ENCODE results near the gene PAOX. TPM values are rescaled to one million over a fixed set of nuclear protein-coding genes. Genes with fewer than 3 reads are reported as not detected.

Gene PAOX
- total RNA-seq, 2 donors from 2014 or later, result 9.7 to 11.1 TPM

DNA sequence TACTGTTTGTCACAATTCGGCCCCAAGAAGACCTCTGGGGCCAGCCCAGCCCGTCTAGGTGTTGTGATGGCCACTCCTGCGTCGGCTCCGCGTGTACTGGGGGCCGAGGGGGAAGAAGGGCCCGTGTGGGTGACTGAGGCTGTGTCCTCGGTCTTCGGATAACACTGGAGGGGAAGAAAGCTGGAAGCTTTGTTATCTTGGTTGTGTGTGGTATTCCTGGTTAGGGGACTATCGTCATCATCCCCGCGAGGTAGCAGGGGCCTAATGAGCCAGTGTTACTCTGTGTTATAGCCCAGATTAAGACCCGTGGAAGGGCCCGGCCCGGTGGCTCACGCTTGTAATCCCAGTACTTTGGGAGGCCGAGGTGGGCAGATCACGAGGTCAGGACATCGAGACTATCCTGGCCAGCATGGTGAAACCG is 15.7 kb downstream of the PAOX start:
- 37 to 41% methylated on average over 18 to 21 of the region's 21 CpGs for WGBS, 2 experiments (ENCODE audit: insufficient coverage in 1 of 2, insufficient read length in 1 of 2)
- Mint-ChIP-seq H3K4me1 (peaks cover 5% of the 10 kb centered on the region), H3K4me3 (peak overlapping the region; percentile 89), H3K27ac (peak overlapping the region; percentile 97), H3K36me3 (ENCODE audit: low read depth) (peaks cover 35% of the 10 kb centered on the region), H3K27me3 (ENCODE audit: insufficient read depth) (no peaks in the 10 kb centered on the region), H3K9me3 (no peaks in the 10 kb centered on the region)
- Histone ChIP-seq H3K27me3 (ENCODE audit: control insufficient read depth, insufficient read depth, low read length, poor library complexity, severe bottlenecking) (no peaks in the 10 kb centered on the region), H3K9me3 (ENCODE audit: control insufficient read depth, low read length) (no peaks in the 10 kb centered on the region), H3K27ac (ENCODE audit: low read depth, low read length) (no peak overlapping the region), H3K9ac (ENCODE audit: extremely low read depth, low read length, poor library complexity, severe bottlenecking) (peak overlapping the region; percentile 91), H3K36me3 (ENCODE audit: control insufficient read depth, insufficient read depth, low read length) (peaks cover 39% of the 10 kb centered on the region), H3K4me3 (ENCODE audit: low read length) (peak overlapping the region; percentile 98), H3K4me1 (ENCODE audit: control insufficient read depth, insufficient read depth, low read length) (no peaks in the 10 kb centered on the region)
- no peak for DNase-seq
- TF ChIP-seq, protein P1, sequence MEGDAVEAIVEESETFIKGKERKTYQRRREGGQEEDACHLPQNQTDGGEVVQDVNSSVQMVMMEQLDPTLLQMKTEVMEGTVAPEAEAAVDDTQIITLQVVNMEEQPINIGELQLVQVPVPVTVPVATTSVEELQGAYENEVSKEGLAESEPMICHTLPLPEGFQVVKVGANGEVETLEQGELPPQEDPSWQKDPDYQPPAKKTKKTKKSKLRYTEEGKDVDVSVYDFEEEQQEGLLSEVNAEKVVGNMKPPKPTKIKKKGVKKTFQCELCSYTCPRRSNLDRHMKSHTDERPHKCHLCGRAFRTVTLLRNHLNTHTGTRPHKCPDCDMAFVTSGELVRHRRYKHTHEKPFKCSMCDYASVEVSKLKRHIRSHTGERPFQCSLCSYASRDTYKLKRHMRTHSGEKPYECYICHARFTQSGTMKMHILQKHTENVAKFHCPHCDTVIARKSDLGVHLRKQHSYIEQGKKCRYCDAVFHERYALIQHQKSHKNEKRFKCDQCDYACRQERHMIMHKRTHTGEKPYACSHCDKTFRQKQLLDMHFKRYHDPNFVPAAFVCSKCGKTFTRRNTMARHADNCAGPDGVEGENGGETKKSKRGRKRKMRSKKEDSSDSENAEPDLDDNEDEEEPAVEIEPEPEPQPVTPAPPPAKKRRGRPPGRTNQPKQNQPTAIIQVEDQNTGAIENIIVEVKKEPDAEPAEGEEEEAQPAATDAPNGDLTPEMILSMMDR (conservative IDR thresholded peaks at IDR 0.05), result no peak

DNA sequence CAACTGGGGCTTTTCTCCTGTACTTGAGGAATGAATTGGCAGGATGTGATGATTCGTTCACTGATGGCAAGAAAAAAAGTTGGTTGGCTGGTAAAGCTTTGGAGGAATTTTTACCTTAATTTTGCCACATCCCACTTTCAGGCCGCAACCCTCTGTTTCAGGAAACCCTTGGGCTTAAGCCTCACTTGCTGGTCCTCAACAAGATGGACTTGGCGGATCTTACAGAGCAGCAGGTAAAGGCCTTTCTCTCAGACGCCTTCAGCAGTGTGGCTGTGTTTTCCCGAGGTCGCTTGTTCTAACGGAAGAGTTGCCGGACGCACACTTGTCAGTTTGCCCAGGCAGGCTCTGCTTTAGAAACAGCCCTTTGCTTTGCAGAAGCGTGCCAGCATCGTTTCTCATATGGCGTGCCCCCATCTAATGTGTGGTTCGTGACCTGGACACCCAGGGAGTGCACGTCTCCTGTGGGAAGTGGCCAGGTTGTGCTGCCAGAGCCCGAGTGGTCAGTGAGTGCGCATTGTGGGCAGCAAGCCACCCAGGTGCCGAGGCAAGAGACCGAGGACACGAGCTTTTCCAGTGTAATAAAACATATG is 17.1 kb downstream of the PAOX start:
- DNase-seq, result no peak
- Mint-ChIP-seq H3K4me1 (peaks cover 5% of the 10 kb centered on the region), H3K9me3 (no peaks in the 10 kb centered on the region), H3K27me3 (ENCODE audit: insufficient read depth) (no peaks in the 10 kb centered on the region), H3K36me3 (ENCODE audit: low read depth) (peaks cover 44% of the 10 kb centered on the region), H3K4me3 (peak overlapping the region; percentile 89), H3K27ac (no peak overlapping the region)
- Histone ChIP-seq H3K27me3 (ENCODE audit: control insufficient read depth, insufficient read depth, low read length, poor library complexity, severe bottlenecking) (no peaks in the 10 kb centered on the region), H3K36me3 (ENCODE audit: control insufficient read depth, insufficient read depth, low read length) (peaks cover 51% of the 10 kb centered on the region), H3K4me1 (ENCODE audit: control insufficient read depth, insufficient read depth, low read length) (no peaks in the 10 kb centered on the region), H3K4me3 (ENCODE audit: low read length) (no peak overlapping the region), H3K27ac (ENCODE audit: low read depth, low read length) (no peak overlapping the region), H3K9me3 (ENCODE audit: control insufficient read depth, low read length) (no peaks in the 10 kb centered on the region), H3K9ac (ENCODE audit: extremely low read depth, low read length, poor library complexity, severe bottlenecking) (no peak overlapping the region)
- WGBS, 2 experiments (ENCODE audit: insufficient coverage in 1 of 2, insufficient read length in 1 of 2), result 96 to 98% methylated on average over 13 to 16 of the region's 19 CpGs
- TF ChIP-seq, protein P1 (conservative IDR thresholded peaks at IDR 0.05), result no peak

DNA sequence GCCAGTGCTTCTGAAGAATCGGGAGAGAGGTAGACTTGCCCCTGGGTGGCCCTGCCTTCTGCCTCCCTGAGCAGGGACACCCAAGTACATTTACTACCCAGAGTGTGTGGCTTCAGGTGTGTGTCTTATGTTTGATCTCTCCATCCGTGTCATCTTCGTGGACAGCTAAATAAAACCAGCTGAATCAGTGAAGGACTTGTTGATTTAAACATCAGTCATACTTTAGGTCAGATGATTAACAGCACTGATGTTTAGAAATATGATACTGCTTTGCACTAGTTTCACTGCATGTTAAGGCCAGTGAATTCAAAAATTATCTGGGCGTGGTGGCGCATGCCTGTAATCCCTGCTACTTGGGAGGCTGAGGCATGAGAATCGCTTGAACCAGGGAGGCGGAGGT is 18.9 kb downstream of the PAOX start:
- H3K27ac Mint-ChIP-seq, result no peak overlapping the region
- no peaks in the 10 kb centered on the region for H3K27me3 Mint-ChIP-seq (ENCODE audit: insufficient read depth)
- Histone ChIP-seq H3K36me3 (ENCODE audit: control insufficient read depth, insufficient read depth, low read length) (peaks cover 66% of the 10 kb centered on the region), H3K27me3 (ENCODE audit: control insufficient read depth, insufficient read depth, low read length, poor library complexity, severe bottlenecking) (no peaks in the 10 kb centered on the region), H3K4me1 (ENCODE audit: control insufficient read depth, insufficient read depth, low read length) (no peaks in the 10 kb centered on the region), H3K9me3 (ENCODE audit: control insufficient read depth, low read length) (no peaks in the 10 kb centered on the region), H3K4me3 (ENCODE audit: low read length) (no peak overlapping the region), H3K27ac (ENCODE audit: low read depth, low read length) (no peak overlapping the region), H3K9ac (ENCODE audit: extremely low read depth, low read length, poor library complexity, severe bottlenecking) (no peak overlapping the region)
- H3K36me3 Mint-ChIP-seq (ENCODE audit: low read depth), result peaks cover 60% of the 10 kb centered on the region
- no peak for DNase-seq
- H3K9me3 Mint-ChIP-seq, result no peaks in the 10 kb centered on the region
- WGBS, 2 experiments (ENCODE audit: insufficient coverage in 1 of 2, insufficient read length in 1 of 2), result 95 to 98% methylated on average over 6 to 7 of the region's 7 CpGs
- TF ChIP-seq, protein P1 (conservative IDR thresholded peaks at IDR 0.05), result no peak
- no peak overlapping the region for H3K4me3 Mint-ChIP-seq
- H3K4me1 Mint-ChIP-seq, result peaks cover 5% of the 10 kb centered on the region

Data from endodermal cell (in vitro differentiated cells).